ENCODE data around the gene GSTK1.
"Not testable (repeated sequence)": the region's sequence is repeated elsewhere in the genome, so short reads cannot be mapped to it uniquely, and the experiment has no call there.

Gene GSTK1

DNA sequence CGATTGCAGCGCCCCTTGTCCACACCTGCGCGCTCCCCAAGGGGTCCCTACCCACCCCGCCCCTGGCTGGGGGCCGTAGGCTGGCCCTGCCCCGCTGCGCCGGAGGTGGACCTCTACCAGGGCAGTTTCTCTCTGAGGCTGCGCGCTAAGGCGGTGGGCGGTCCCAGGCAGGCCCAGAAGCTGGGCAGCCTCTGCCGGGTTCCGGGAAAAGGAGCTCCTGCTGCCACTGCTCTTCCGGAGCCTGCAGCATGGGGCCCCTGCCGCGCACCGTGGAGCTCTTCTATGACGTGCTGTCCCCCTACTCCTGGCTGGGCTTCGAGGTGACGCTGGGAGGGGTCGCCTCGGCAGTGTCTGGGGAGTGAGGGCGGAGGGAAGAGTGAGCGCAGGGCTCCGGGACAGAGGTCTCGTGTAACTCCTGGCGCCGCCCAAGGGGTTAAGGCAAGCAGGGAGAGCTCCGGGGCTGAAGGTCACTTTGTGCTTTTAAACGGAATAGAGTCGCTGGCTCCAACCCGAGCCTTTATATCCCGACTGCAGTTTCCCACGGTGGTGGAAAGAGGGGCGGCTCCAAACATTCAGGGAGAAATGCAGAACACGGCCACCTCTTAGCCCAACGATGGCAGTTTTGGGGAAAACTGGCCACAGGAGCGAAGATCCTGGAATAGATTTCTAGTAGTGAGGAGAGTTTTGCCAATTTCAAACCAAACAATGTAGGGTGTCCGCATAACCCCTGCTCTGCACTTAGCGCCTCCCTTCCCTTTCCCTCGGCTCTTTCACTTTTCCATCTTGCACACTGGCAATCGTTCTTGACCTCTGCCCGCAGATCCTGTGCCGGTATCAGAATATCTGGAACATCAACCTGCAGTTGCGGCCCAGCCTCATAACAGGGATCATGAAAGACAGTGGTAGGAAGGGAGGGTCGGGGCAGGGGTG is at the start of gene GSTK1:
Gene GSTK1, plus strand, starts transcription at position 176 of the 930 bp plus-strand sequence. Its CDS starts 73 bp downstream, at position 249.
- peak; percentile 85 for DNase-seq

DNA sequence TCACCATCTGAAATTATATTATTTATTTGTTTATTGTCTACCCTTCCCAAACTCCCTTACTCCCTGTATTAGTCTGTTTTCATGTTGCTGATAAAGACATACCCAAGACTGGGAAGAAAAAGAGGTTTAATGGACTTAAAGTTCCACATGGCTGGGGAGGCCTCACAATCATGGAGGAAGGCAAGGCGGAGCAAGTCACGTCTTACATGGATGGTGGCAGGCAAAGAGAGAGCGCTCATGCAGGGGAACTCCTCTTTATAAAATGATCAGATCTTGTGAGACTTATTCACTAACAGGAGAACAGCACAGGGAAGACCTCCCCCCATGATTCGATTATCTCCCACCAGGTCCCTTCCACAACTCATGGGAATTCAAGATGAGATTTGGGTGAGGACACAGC is 49.8 kb upstream of the GSTK1 start:
- DNase-seq = not testable (repeated sequence)

DNA sequence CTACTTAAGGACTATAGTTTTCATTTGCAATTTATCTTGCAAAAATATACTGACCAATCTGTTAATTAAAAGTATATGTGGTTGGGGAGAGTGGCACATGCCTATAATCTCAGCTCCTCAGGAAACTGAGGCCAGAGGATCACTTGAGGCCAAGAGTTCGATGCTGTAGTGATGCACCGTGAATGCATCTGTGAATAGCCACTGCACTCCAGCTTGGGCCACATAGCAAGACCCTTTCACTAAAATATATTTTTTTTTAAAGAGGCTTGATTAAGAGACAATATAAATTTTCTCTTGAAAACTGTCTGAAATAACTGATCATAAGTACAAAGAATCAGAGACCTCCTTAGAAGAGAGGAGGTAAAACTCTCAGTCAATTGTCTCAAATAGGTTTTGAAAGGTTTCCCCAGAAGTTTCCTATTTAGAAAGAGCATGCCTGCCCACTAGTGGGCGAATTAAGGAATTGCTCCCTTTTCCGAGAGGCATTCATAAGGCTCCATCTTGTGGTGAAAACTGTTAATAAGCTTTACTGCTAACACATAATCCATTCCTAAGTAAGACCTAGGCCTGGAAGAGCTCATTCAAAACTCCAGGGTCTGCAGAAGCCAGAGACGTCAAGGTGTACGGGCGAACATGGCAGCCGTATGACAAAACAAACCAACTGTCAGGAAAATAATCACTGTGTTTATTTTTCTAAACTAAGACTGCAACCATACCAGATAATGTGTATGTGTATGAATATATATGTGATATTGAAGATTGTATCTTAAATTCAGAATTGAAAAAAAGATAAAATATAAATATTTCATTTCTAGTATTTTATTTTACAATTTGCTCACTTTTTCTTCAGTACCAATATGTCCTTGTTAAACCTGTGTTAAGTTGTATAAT is 48.2 kb upstream of the GSTK1 start:
- peak; percentile 85 for DNase-seq

DNA sequence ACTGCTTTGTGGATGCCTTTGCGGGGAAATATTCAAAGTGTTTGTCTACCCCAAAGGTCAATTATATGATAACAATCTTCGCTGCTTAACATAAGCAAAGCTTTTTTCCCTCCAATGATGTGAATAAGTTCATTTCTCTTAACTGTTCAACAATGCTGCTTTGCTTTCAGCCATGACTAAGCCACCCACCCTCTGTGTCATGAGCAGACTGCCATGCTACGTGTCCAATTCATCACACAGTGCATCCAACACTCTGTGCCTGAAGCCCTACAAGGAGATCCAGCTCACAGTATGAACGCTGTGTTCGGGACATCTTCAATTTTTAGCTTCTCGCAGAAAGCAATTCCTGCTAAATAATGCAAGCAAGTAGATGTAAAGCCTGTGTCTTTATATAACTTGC is 47.1 kb upstream of the GSTK1 start:
- DNase-seq = no peak

DNA sequence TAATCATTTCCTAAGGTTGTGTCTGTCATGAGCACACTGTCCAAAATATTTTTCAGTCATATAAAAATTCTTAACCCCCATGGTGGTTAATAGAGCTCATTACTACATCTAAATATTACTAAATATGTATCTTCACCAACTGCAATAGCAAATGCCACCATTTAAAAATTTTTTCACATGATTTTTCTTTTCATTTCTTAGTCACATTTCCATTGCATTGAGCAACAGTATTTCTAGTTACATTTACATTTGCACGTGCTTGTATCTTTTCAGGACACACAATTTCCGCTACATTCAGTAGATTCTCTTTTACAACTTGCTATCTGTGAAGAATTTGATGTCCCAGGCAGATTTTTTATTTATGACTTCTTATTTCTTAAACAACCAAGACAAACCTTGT is 46.6 kb upstream of the GSTK1 start:
- DNase-seq = no peak

DNA sequence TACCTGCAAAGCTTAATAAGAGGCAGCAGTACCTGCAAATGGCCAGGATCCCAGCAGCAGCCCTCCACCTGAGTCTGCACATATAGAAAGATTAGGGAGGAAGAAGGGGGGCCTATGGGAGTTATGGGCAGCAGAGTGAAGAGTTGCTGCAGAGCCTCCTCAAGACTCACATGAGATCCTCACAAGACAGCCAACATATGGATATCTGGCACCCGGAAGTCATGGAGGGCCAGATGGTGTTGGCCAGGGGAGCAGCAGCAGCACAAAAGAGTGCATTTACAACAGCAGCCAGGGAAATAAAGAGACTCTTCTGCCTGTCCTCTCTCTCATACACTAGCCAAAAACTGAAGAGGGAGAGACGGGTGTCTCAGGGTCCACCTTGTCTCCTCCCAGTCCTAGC is 45.4 kb upstream of the GSTK1 start:
- DNase-seq = no peak

DNA sequence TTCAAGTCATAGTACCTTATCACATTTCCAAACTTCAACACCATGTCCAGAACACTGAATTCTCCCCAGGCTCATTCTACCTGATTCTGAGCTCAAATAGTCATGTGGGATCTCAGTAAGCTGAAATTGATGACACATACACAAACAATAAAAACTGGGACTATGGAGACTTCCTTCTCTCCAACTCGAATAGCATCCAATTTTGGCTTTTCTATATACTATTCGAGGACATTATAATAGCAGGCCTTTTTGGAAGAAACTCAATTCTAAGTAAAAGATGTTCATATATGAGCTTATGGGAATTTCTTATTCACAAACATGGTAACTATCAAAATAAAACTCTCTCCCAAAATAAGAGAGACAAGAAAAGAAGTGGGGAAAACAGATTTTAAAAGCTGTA is 42.0 kb upstream of the GSTK1 start:
- DNase-seq = no peak

DNA sequence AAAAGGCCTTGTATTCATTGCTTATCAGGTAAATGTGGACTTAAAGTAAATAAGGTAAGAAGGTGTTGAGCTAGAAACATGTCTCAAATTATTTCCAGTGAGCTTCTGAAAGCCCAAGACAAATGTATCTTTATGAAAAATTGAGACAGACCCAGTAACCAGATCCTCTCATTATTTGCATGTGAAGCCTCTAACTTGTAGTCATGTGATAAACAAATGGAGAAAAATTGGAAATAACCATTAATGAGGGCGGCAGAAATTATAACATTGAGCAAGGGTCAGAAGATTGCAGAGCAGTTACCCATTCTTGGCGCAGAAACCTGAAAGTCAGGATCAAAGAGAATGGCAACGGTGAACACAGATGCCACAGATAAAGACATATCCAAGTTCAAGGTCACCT is 41.5 kb upstream of the GSTK1 start, which contains the start of gene TAS2R40:
Gene TAS2R40, plus strand, starts transcription at position 301 of the 400 bp plus-strand sequence. Its CDS starts 42 bp downstream, at position 343.
- no peak for DNase-seq

DNA sequence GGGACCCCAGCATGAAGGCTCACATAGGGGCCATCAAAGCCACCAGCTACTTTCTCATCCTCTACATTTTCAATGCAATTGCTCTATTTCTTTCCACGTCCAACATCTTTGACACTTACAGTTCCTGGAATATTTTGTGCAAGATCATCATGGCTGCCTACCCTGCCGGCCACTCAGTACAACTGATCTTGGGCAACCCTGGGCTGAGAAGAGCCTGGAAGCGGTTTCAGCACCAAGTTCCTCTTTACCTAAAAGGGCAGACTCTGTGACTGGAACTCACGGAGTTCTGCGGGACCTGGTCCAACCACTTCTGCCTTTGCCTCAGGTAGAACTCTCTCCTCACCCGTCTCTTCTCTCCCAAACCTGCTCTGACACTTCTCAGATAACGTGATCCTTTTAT is 40.5 kb upstream of the GSTK1 start:
- no peak for DNase-seq

DNA sequence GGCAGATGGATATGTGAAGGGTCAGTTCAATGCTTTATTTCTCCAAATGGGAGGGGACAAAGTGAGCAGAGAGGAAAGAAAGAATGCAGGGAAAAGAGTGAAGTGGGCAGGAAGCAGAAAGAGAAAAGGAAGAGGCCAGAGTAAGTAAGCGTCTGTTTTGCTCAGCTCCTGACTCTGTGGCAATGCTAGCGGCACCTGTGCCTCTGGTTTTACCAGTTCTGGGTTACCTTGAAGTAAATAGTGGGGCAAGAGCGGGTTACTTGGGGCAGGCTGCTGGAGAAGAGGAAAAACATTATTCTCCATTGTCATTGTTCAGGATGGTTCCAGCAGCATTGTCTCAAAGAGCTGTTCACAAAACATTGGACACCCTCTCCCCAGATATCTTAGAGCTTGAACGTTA is 39.5 kb upstream of the GSTK1 start:
- no peak for DNase-seq

DNA sequence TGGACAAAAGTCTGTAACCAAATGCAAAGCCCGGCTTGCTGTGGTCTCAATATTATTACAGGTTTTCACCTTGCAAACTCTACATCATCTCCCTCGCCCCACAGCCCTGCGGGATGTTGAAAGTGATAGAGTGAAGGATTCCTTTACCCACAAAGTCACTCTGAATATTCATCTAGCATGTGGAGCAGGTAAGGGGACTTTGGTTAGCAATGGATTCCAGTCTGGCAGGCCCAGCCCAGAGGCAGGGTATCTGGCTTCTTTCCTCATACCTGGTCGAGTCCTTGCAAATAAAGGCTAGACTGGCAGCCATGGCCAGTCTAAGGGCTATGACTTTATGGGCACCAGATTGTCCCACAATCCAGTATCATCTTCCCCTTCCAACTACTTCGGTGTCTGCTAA is 38.2 kb upstream of the GSTK1 start:
- DNase-seq = no peak

DNA sequence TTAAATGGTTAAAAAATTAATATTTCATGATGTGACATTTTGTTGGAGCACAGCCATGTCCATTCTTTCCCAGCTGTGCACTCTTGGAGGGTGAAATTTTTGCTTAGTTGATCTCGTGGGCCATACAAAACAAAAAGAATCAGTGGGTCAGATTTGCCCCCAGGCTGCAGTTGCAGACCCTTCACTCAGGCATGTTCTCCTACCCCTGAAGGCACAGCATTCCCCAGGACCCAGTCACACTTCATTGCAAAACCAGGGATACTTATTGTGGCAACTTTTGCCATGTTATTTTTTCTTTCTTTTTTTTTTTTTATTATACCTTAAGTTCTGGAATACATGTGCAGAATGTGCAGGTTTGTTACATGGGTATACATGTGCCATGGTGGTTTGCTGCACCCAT is 35.4 kb upstream of the GSTK1 start:
- no peak for DNase-seq

DNA sequence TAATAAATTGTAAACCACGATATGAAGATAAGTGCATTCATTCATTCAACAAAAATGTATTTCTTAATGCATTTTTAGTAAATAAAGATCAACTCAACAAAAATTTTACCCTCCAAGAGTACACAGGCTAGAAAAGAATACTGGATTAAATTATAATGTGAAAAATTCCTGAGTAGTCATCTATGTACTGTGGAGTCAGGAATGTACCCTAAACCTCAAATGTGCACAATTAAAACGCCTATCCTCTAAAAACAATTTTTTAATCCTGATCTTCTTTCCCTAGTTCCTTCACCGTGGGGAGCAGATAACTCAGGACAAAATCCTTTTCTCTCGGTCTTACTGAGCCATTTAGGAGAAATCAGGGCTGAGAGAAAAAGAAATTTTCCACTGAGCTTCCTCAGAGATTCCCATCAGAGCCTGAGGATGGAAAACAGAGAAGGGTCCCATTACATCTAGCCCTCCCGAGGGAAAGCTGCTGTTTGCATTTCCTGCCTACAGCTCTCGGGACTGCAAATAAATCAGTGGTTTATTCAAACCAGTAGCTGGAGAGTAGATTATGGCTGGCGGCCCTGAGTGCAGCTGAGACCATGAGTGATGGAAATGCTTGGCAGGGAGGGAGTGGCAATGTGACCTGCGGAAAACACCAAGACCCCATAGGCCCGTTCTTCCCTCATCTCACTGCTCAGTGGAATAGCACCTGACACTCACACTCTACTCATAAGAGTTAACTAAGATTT is 34.0 kb upstream of the GSTK1 start:
- no peak for DNase-seq

DNA sequence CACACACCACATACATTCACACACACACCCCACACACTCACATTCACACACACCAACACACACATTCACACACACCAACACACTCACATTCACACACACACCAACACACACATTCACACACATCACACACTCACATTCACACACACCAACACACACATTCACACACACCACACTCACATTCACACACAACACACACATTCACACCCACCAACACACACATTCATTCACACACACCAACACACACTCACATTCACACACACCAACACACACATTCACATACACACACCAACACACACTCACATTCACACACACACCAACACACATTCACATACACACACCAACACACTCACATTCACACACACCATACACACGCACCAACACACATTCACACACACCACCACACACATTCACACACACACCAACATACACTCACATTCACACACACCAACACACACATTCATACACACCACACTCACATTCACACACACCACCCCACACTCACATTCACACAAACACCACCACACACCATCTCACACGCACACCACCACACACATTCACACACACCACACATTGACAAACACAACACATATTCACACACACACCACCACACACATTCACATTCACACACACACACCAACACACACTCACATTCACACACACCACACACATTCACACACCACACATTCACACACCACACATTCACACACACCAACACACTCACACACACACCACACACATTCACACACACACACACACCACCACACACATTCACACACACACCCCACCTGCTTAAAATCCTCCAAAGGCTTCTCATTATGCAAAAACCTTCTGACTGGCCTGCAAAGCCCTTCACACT is 32.4 kb upstream of the GSTK1 start:
- no peak for DNase-seq

DNA sequence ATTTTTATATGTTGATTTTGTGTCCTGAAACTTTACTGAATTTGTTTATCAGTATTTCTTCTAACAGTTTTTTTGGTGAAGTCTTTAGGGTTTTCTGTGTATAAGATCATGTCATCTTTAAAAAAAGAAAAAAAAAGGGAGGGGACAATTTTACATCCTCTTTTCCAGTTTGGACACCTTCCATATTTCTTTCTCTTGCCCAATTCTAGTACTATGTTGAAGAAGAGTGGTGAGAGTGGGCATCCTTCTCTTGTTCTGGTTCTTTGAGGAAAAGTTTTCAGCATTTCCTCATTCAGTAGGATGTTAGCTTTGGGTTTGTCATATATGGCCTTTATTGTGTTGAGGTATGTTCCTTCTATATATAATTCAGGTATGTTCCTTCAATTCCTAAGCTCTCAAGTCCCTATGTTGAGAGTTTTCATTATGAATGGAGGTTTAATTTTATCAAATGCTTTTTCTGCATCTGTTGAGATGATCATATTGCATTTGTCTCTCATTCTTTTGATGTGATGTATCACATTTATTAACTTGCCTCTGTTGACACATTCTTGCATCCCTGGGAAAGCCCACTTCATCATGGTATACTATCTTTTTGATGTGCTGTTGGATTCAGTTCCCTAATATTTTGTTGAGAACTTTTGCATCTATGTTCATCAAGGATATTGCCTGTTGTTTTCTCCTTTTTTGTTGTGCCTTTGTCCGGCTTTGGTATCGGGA is 29.3 kb upstream of the GSTK1 start:
- no peak for DNase-seq

DNA sequence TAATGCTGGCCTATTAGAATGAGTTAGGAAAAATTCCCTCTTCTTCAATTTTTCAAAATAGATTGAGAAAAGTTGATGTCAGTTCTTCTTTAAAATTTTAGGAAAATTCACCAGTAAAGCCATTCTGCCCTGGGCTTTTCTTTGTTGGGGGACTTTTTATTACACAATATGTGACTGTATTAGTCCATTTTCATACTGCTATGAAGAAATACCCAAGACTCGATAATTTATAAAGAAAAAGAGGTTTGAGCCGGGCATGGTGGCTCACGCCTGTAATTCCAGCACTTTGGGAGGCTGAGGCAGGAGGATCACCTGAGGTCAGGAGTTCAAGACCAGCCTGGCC is 28.7 kb upstream of the GSTK1 start:
- no peak for DNase-seq

DNA sequence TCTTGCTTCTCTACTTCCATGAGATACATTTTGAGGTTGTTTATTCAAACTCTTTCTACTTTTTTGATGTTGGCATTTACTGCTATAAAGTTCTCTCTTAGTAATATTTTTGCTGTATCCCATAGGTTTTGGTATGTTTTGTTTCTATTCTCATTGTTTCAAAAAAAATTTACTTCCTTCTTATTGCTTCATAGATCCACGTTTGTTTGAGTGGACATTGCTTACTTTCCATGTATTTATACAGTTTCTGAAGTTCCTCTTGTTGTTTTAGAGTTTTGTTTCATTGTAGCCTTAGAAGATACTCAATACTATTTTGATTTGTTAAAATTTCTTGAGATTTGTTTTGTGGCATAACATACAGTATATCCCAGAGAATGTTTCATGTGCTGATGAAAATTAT is 27.7 kb upstream of the GSTK1 start:
- DNase-seq = no peak

DNA sequence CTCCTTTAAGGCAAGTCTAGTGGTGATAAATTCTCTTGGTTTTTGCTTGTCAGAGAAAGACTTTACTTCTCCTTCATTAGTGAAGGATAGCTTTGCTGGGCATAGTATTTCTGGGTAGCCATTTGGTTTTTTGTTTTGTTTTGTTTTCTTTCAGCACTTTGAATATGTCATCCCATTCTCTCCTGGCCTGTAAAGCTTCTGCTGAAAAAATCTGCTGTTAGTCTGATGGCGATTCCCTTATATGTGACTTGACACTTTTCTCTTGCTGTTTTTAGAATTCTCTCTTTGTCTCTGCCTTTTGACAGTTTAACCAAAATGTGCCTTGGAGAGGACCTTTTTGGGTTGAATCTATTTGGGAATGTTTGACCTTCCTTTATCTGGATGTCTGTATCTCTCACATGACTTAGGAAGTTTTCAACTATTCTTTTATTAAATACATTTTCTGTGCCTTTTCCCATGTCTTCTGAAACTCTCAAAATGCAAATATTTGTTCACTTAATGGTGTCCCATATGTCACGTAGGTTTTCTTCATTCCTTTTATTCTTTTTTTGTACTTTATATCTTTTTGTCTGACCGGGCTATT is 26.7 kb upstream of the GSTK1 start:
- DNase-seq = no peak

DNA sequence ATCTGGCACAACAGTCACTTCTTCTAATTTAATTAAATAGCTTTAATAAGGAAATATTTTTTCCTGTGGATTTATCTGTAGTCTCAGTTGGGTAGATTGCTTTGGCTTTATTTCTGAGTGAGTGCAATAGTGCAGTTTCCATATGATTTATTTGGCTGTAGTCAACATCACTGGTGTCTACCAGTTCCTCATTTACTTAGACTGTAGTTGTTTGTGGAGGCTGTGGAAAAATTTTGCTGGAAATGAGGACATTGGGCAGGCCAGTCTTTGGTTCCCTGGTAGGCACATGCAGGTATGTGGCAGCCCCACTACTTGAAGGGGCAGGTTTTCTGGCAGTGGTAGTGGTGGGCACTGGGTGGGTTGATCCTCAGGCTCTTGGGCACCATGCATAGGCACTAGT is 25.9 kb upstream of the GSTK1 start:
- DNase-seq = no peak

DNA sequence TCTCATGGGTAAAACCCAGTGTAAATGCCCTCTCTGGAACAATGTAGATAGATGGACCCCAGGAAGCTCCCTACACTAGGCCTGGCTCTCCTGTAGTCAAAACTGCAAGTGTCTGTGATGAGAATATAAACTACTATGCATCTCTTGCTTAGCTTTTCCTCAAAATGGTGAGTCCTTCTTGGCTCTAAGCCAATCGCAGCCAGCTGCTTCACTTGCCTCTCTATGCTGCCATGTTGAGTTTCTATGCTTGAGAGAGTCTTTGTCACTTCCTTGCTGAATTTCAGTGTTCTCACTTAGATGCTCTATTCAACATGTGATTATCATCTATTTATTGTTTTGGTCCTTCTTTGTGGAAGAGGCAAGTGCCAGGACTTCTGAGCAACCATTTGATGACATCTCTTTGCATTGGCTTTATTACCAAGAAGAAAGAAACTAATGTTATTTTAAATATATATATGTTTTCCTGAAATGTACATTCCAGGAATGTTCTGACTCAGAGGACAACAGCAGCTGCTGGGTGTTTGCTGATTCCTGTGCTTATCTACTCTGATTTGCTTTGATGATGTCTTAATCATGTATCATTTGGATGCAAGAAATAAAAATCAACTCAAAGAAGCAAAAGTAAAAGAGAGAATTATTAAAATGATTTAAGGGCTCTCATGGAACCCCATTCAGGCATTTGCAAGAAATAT is 24.8 kb upstream of the GSTK1 start:
- DNase-seq = no peak

Measured in RPMI8226 (cell line).